Suprapubic skin (tissue), 4 donors: Measurements from ENCODE around the gene IGSF10. TPM values are rescaled to one million over a fixed set of nuclear protein-coding genes. Genes with fewer than 3 reads are reported as not detected.

Source experiments
- DNase-seq, 2 donors: peaks; one replicate each; pipeline ENCODE4 v3.0.0-alpha.2; 2019; ENCODE audit warnings: low spot score in 2 of 2
- H3K27ac ChIP-seq: fragments of 200-600 bp; sonication (generic); one replicate; pipeline ENCODE4 v1.5.1; 2019
- H3K27me3 ChIP-seq: fragments of 200-600 bp; sonication (generic); one replicate; pipeline ENCODE4 v1.5.1; 2019
- H3K36me3 ChIP-seq: fragments of 200-600 bp; sonication (generic); one replicate; pipeline ENCODE4 v1.5.1; 2019
- H3K4me1 ChIP-seq: fragments of 200-600 bp; sonication (generic); one replicate; pipeline ENCODE4 v1.5.1; 2019
- H3K4me3 ChIP-seq: fragments of 200-600 bp; sonication (generic); one replicate; pipeline ENCODE4 v1.5.1; 2019; ENCODE audit warnings: mild to moderate bottlenecking
- H3K9me3 ChIP-seq: fragments of 200-600 bp; sonication (generic); one replicate; pipeline ENCODE4 v1.5.1; 2019
- CTCF ChIP-seq, 2 donors: fragments of 200-600 bp in 1 of 2; fragments of 450-650 bp in 1 of 2; sonication (generic) in 1 of 2; IDR thresholded peaks; one replicate each; pipeline ENCODE4 v1.5.1; 2016 to 2019; ENCODE audit warnings: antibody characterized with exemption in 2 of 2, mild to moderate bottlenecking in 1 of 2, moderate library complexity in 1 of 2
- EP300 ChIP-seq: sonication (generic); formaldehyde crosslinking; IDR thresholded peaks from one replicate; pipeline ENCODE4 v1.6.1; 2017; ENCODE audit warnings: antibody characterized with exemption
- POLR2A ChIP-seq, 2 donors: fragments of 450-650 bp; IDR thresholded peaks; one replicate each; pipeline ENCODE4 v1.6.1; 2017; ENCODE audit warnings: antibody characterized with exemption in 2 of 2, mild to moderate bottlenecking in 2 of 2, moderate library complexity in 2 of 2
- POLR2AphosphoS5 ChIP-seq, 3 donors: sonication (generic); formaldehyde crosslinking; IDR thresholded peaks; one replicate each; pipeline ENCODE4 v1.6.1; 2017; ENCODE audit warnings: antibody characterized with exemption in 3 of 3
- WGBS: methylation state at CpG from one replicate; pipeline ENCODE4 v1.1.5; 2018; 5-methylcytosine and 5-hydroxymethylcytosine counted together
- total RNA-seq, 4 donors: library from RNA; depleted of rRNA; stranded (reverse); fragments of >200 nt; gene quantifications; one replicate each; pipeline ENCODE4 v1.1.0, GENCODE V29; 2016

Gene IGSF10
- total RNA-seq, 4 donors from 2014 or later, result 0.96 to 7.1 (median 1.7) TPM

GRCh38 chr3:151421938-151422337 lies 38.9 kb downstream of the IGSF10 start:
- H3K36me3 ChIP-seq, result no peaks in the 10 kb centered on the region
- H3K9me3 ChIP-seq, result no peaks in the 10 kb centered on the region
- TF ChIP-seq POLR2A (IDR thresholded peaks at IDR 0.05), result no peak
- TF ChIP-seq CTCF (IDR thresholded peaks at IDR 0.05), result no peak
- no peak for TF ChIP-seq POLR2AphosphoS5 (IDR thresholded peaks at IDR 0.05)
- TF ChIP-seq EP300, result no peak
- WGBS, result 87% methylated on average over 4 of the region's 4 CpGs
- no peak overlapping the region for H3K4me3 ChIP-seq
- DNase-seq, result no peak
- H3K27ac ChIP-seq, result no peak overlapping the region
- no peaks in the 10 kb centered on the region for H3K4me1 ChIP-seq
- H3K27me3 ChIP-seq, result no peaks in the 10 kb centered on the region

- H3K4me1 ChIP-seq, result no peaks in the 10 kb centered on the region
- H3K36me3 ChIP-seq, result no peaks in the 10 kb centered on the region
- DNase-seq, result no peak
- 75% methylated on average over 6 of the region's 6 CpGs for WGBS
- H3K27ac ChIP-seq, result no peak overlapping the region
- TF ChIP-seq POLR2A (IDR thresholded peaks at IDR 0.05) (no peak), EP300 (no peak), CTCF (IDR thresholded peaks at IDR 0.05) (no peak), POLR2AphosphoS5 (IDR thresholded peaks at IDR 0.05) (no peak)
- no peak overlapping the region for H3K4me3 ChIP-seq
- no peaks in the 10 kb centered on the region for H3K27me3 ChIP-seq
- no peaks in the 10 kb centered on the region for H3K9me3 ChIP-seq
Measured at GRCh38 chr3:151419806-151420205, 41.1 kb downstream of the IGSF10 start.

GRCh38 chr3:151415289-151415688 lies 45.6 kb downstream of the IGSF10 start:
- Histone ChIP-seq H3K27ac (no peak overlapping the region), H3K36me3 (no peaks in the 10 kb centered on the region), H3K4me3 (no peak overlapping the region), H3K4me1 (no peaks in the 10 kb centered on the region), H3K9me3 (no peaks in the 10 kb centered on the region), H3K27me3 (no peaks in the 10 kb centered on the region)
- no peak for TF ChIP-seq POLR2A (IDR thresholded peaks at IDR 0.05)
- 39% methylated on average over 1 of the region's 1 CpG for WGBS
- DNase-seq, result no peak

- DNase-seq, result no peak
- no peaks in the 10 kb centered on the region for H3K4me1 ChIP-seq
- WGBS, result 89% methylated on average over 5 of the region's 5 CpGs
- H3K27ac ChIP-seq, result no peak overlapping the region
- no peaks in the 10 kb centered on the region for H3K27me3 ChIP-seq
- H3K4me3 ChIP-seq, result no peak overlapping the region
- H3K36me3 ChIP-seq, result no peaks in the 10 kb centered on the region
- H3K9me3 ChIP-seq, result no peaks in the 10 kb centered on the region
- TF ChIP-seq POLR2AphosphoS5 (IDR thresholded peaks at IDR 0.05) (no peak), CTCF (IDR thresholded peaks at IDR 0.05) (no peak), POLR2A (IDR thresholded peaks at IDR 0.05) (no peak), EP300 (no peak)
Measured at GRCh38 chr3:151412989-151413388, 47.9 kb downstream of the IGSF10 start.

Other genes starting within 250 kb of the IGSF10 start
- gene P2RY14, start 182.5 kb downstream of the IGSF10 start, total RNA-seq, result 1 to 10 TPM; 1.1 to 4.2 (median 2.4) TPM
- gene GPR87, start 144.2 kb downstream of the IGSF10 start, total RNA-seq, result 10 to 100 TPM; 14.7 to 44.3 (median 30.9) TPM
- 1 to 10 TPM in 2 of 4 donors, under 1 TPM in 2; 0.53 to 3.4 (median 1.3) TPM for gene P2RY13, start 131.5 kb downstream of the IGSF10 start, total RNA-seq
- gene P2RY12, start 76.3 kb downstream of the IGSF10 start, total RNA-seq, result 1 to 10 TPM in 1 of 4 donors, not detected in 3; 1.2 TPM